Measurements from ENCODE around the gene PAK1.
"Not testable (repeated sequence)": the region's sequence is repeated elsewhere in the genome, so short reads cannot be mapped to it uniquely, and the experiment has no call there.

Gene PAK1

DNA sequence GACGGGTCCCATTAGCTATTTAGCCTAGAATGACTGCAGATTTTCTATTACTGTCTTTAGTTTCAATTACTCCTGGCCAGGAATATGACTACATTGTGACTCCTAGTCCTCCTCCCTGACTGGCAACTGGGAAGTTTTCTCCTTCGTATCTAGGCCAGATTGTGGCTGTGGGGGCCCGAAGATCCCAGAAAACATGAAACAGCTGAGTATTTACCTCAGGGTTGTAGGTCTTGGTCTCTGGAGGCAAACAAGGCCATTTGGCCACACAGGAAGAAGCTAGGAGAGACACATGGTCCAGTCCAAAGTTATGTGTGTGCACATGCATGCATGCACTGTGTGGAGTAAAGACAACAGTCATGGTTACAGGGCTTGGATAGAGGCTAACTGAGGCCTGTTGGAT is 162.2 kb downstream of the PAK1 start:
- H3K4me1 ChIP-seq (ENCODE audit: control insufficient read depth, insufficient read depth, low read length): no peaks in the 10 kb centered on the region

DNA sequence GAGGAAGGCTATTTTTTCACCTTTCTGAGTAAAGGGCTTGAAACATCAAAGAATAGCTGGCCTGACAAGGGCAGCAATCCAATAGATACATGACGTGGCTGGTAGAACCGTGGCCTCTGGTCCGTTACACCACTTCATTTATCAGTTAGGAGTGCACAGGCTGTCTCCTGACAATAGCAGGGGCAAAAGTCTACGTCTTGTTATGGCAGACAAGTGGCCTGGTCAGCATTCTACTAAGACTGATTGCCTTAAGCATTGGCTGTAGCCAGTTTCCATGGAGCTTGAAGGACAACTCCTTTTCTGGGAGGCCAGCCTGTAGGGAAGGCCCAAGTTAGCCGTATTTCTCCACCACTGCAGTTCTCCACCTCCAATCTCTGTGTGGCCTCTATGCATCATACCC is 163.2 kb downstream of the PAK1 start:
- Histone ChIP-seq H3K9me3 (ENCODE audit: control insufficient read depth, low read length) (no peaks in the 10 kb centered on the region), H3K36me3 (ENCODE audit: control insufficient read depth, insufficient read depth, low read length) (no peaks in the 10 kb centered on the region), H3K27me3 (ENCODE audit: control insufficient read depth, insufficient read depth, low read length) (no peaks in the 10 kb centered on the region), H3K4me3 (ENCODE audit: low read length) (no peak overlapping the region), H3K4me1 (ENCODE audit: control insufficient read depth, insufficient read depth, low read length) (no peaks in the 10 kb centered on the region), H3K9ac (ENCODE audit: low read length) (no peak overlapping the region)

More for the DNA sequence above, 162.2 kb downstream of the PAK1 start:
- H3K9me3 ChIP-seq (ENCODE audit: control insufficient read depth, low read length): no peaks in the 10 kb centered on the region
- no peaks in the 10 kb centered on the region for H3K36me3 ChIP-seq (ENCODE audit: control insufficient read depth, insufficient read depth, low read length)
- H3K27me3 ChIP-seq (ENCODE audit: control insufficient read depth, insufficient read depth, low read length): no peaks in the 10 kb centered on the region
- H3K4me3 ChIP-seq (ENCODE audit: low read length): no peak overlapping the region
- no peak overlapping the region for H3K9ac ChIP-seq (ENCODE audit: low read length)

DNA sequence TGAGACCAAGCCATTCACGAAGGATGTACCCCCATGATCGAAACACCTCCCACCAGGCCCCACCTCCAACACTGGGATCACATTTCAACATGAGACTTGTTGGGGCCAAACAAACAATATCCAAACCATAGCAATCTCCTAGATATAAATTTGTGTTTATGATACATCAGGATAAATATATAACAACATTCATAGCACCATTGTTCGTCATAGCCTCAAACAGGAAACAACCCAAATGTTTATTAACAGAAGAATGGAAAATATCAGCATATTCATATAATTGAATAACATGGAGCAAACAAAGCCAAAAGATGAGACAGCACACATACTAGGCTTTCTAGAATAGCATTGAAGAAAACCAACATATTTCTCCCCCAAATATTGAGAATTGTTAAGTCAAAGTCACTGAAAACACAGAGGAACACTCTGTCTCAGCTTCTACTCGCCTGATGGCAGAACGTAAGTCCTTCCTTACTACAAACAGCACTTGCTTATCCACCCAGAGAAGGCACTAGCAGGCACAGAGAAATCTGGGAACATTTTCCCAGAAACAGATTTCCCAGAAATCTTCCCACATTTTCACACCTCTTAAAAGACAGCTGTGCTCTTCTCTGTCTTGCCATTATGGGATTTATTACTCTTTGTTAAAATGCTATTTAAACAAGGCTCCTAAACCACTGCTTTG is 164.4 kb downstream of the PAK1 start:
- Histone ChIP-seq H3K9me3 (ENCODE audit: control insufficient read depth, low read length) (no peaks in the 10 kb centered on the region), H3K4me3 (ENCODE audit: low read length) (no peak overlapping the region), H3K27me3 (ENCODE audit: control insufficient read depth, insufficient read depth, low read length) (no peaks in the 10 kb centered on the region), H3K9ac (ENCODE audit: low read length) (no peak overlapping the region), H3K4me1 (ENCODE audit: control insufficient read depth, insufficient read depth, low read length) (no peaks in the 10 kb centered on the region), H3K36me3 (ENCODE audit: control insufficient read depth, insufficient read depth, low read length) (no peaks in the 10 kb centered on the region)

DNA sequence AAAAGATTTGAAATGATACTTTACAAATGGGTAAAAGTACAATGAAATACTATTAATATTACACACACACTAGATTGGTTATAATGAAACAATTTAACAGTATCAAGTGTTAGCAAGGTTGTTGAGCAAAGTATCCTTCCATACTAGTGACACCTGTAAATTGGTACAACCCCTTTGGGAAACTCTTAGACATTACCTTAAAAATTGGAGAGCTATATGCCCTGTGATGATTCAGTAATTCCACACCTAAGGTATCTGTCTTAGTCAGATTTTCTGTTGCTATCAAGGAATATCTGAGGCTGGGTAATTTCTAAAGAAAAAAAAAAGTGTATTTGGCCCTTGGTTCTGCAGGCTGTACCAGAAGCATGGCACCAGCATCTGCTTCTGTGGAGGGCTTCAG is 165.1 kb downstream of the PAK1 start:
- H3K9ac ChIP-seq (ENCODE audit: low read length): no peak overlapping the region
- H3K9me3 ChIP-seq (ENCODE audit: control insufficient read depth, low read length): no peaks in the 10 kb centered on the region

DNA sequence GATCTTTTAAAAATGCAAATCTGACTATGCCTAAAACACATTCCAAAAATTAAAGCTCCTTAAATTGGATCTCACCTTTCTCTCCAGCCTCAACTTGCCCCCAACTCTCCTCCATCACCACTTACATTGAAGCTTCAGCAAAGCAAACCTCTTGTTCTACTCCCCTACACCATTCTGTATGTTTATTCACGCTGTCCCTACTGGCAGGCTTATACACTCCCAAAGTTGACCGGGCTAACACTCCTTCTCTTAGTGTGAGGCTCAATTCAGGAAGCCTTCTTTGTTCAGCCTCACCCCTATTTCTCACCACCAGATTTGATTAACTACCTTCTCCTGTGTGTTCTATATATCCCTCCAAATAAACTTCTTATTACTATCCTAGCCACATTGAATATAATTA is 170.6 kb downstream of the PAK1 start:
- H3K4me1 ChIP-seq (ENCODE audit: control insufficient read depth, insufficient read depth, low read length): peaks cover 19% of the 10 kb centered on the region
- H3K36me3 ChIP-seq (ENCODE audit: control insufficient read depth, insufficient read depth, low read length): no peaks in the 10 kb centered on the region
- no peak overlapping the region for H3K9ac ChIP-seq (ENCODE audit: low read length)
- no peaks in the 10 kb centered on the region for H3K27me3 ChIP-seq (ENCODE audit: control insufficient read depth, insufficient read depth, low read length)
- no peak overlapping the region for H3K4me3 ChIP-seq (ENCODE audit: low read length)
- no peaks in the 10 kb centered on the region for H3K9me3 ChIP-seq (ENCODE audit: control insufficient read depth, low read length)

More for the DNA sequence above, 165.1 kb downstream of the PAK1 start:
- H3K36me3 ChIP-seq (ENCODE audit: control insufficient read depth, insufficient read depth, low read length): no peaks in the 10 kb centered on the region
- H3K4me1 ChIP-seq (ENCODE audit: control insufficient read depth, insufficient read depth, low read length): no peaks in the 10 kb centered on the region
- H3K27me3 ChIP-seq (ENCODE audit: control insufficient read depth, insufficient read depth, low read length): no peaks in the 10 kb centered on the region
- no peak overlapping the region for H3K4me3 ChIP-seq (ENCODE audit: low read length)

DNA sequence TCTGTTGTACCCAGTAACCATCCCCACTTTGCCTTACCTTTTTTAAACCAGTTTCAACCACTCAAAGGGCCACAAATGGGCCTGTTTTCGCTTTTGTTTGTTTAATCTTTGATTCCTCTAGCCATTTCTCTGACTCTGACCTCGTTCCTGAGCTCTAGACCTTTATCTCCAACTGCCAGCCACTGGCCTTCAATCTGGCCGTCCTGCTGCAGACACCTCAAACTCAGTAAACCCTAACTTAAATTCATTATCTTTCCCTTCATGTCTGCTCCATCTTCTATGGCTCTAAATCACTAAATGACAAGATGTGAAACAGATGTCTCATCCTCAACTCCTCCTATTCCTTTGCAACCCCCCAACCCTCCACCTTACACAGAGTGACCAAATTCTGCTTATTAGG is 171.1 kb downstream of the PAK1 start:
- Histone ChIP-seq H3K9ac (ENCODE audit: low read length) (no peak overlapping the region), H3K4me3 (ENCODE audit: low read length) (no peak overlapping the region), H3K36me3 (ENCODE audit: control insufficient read depth, insufficient read depth, low read length) (no peaks in the 10 kb centered on the region), H3K4me1 (ENCODE audit: control insufficient read depth, insufficient read depth, low read length) (peaks cover 19% of the 10 kb centered on the region), H3K27me3 (ENCODE audit: control insufficient read depth, insufficient read depth, low read length) (no peaks in the 10 kb centered on the region), H3K9me3 (ENCODE audit: control insufficient read depth, low read length) (no peaks in the 10 kb centered on the region)

DNA sequence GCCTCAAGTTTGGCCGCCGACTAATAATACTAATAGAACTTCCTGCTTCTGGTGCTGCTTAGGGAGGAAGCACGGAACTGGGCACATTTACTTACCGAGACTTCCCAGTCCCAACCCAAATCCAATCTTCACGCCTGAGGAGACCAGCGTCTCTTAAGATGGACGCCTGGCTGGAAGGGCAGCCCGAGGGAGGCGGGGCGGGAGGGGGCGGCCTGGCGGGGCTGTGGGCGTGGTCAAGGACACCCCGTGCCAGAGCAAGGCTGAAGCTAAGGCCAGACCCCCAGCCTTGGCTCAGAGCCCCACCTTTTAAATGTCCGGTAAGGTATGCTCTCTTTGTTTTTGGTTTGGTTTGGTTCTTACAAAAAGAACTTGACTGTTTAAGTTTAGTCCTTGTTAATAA is 172.4 kb downstream of the PAK1 start, which contains the start of gene GDPD4:
GDPD4 (minus strand) TSS at position 177 of the 400 bp plus-strand sequence. CDS start 16,549 bp downstream, outside the sequence.
- peaks cover 19% of the 10 kb centered on the region for H3K4me1 ChIP-seq (ENCODE audit: control insufficient read depth, insufficient read depth, low read length)
- no peak within 1 kb of the TSS for H3K9ac ChIP-seq (ENCODE audit: low read length)
- H3K27me3 ChIP-seq (ENCODE audit: control insufficient read depth, insufficient read depth, low read length): no peaks in the 10 kb centered on the region
- H3K4me3 ChIP-seq (ENCODE audit: low read length): no peak within 1 kb of the TSS
- H3K9me3 ChIP-seq (ENCODE audit: control insufficient read depth, low read length): no peaks in the 10 kb centered on the region
- H3K36me3 ChIP-seq (ENCODE audit: control insufficient read depth, insufficient read depth, low read length): no peaks in the 10 kb centered on the region

DNA sequence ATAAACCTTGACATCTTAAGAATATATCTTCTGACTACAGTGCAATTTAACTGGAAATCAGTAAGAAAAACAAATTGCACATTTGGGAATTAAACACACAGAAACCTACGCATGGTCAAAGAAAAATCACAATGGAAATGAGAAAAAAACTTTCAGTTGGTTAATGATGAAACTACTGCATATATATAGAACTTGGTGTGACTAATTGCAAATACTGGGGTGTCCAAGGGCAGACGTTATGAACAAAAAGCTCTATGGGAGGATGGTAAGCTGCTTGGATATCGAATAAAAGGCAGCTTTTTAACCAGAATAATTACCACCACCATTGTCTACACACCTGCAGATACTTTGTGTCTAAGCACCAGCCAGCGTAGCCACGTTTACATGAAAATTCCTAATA is 173.2 kb downstream of the PAK1 start:
- H3K36me3 ChIP-seq (ENCODE audit: control insufficient read depth, insufficient read depth, low read length): no peaks in the 10 kb centered on the region
- no peaks in the 10 kb centered on the region for H3K27me3 ChIP-seq (ENCODE audit: control insufficient read depth, insufficient read depth, low read length)
- no peak overlapping the region for H3K9ac ChIP-seq (ENCODE audit: low read length)
- H3K4me3 ChIP-seq (ENCODE audit: low read length): no peak overlapping the region
- H3K9me3 ChIP-seq (ENCODE audit: control insufficient read depth, low read length): no peaks in the 10 kb centered on the region
- H3K4me1 ChIP-seq (ENCODE audit: control insufficient read depth, insufficient read depth, low read length): peaks cover 19% of the 10 kb centered on the region

DNA sequence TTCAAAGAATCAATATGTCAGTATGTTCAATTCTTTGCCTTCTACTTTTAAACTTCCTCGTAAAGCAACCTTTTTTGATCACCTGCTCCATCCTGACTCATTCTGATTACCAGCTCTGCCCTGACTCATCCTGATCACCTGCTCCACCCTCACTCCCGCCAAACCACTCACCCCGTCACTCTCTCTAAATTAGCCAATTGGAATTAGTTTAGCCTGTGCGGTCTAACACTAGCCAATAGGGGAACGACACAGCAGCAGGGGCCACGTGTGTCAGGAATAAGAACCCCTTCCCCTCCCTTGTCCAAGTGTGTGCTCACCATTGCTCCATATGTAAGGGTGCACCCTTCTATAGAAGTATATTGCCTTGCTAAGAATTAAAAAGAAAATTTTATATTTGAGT is 173.9 kb downstream of the PAK1 start:
- H3K4me1 ChIP-seq (ENCODE audit: control insufficient read depth, insufficient read depth, low read length): peaks cover 19% of the 10 kb centered on the region
- not testable (repeated sequence) for H3K9me3 ChIP-seq (ENCODE audit: control insufficient read depth, low read length); H3K9ac ChIP-seq (ENCODE audit: low read length); H3K36me3 ChIP-seq (ENCODE audit: control insufficient read depth, insufficient read depth, low read length); H3K27me3 ChIP-seq (ENCODE audit: control insufficient read depth, insufficient read depth, low read length); H3K4me3 ChIP-seq (ENCODE audit: low read length)

DNA sequence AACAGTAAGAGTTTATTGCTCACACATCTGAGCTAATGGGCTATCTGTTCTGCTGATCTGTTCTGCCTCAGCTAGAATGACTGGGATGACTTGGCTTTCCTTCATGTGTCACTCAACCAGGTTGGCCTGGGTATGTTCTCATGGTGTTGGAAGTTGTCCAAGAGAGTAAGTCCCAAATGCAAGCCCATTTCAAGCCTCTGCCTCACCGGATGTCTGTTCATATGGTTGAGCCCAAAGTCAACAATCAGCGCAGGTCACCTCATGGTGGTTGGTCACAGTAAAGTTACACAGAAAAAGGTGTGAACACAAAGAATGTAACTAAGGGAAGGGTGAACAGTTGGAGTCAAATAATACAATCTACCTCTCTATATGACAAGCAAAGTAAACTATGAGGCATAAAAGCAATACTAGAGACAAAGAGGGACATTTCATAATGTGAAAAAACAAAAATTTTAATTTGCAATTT is 174.3 kb downstream of the PAK1 start:
- Histone ChIP-seq H3K36me3 (ENCODE audit: control insufficient read depth, insufficient read depth, low read length) (no peaks in the 10 kb centered on the region), H3K9me3 (ENCODE audit: control insufficient read depth, low read length) (no peaks in the 10 kb centered on the region), H3K4me3 (ENCODE audit: low read length) (no peak overlapping the region), H3K4me1 (ENCODE audit: control insufficient read depth, insufficient read depth, low read length) (peaks cover 19% of the 10 kb centered on the region), H3K9ac (ENCODE audit: low read length) (no peak overlapping the region), H3K27me3 (ENCODE audit: control insufficient read depth, insufficient read depth, low read length) (no peaks in the 10 kb centered on the region)

DNA sequence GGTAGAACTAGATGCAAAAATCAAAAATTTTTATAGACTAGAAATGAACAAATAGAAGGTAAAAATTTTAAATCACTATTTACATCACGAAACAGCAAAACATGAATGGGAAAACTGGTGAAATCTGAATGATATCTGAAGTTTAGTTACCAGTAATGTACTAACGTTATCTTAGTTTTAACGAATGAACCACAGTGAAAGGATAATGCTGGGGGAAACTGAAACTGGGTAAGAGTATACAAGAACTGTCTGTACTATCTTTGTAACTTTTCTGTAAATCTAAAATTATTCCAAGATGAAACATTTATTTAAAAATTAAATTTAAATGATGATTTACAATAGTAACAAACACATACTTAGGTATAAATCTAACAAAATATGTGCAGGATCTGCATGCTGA is 179.9 kb downstream of the PAK1 start:
- no peak overlapping the region for H3K4me3 ChIP-seq (ENCODE audit: low read length)
- no peaks in the 10 kb centered on the region for H3K9me3 ChIP-seq (ENCODE audit: control insufficient read depth, low read length)
- no peaks in the 10 kb centered on the region for H3K36me3 ChIP-seq (ENCODE audit: control insufficient read depth, insufficient read depth, low read length)
- no peak overlapping the region for H3K9ac ChIP-seq (ENCODE audit: low read length)
- H3K27me3 ChIP-seq (ENCODE audit: control insufficient read depth, insufficient read depth, low read length): no peaks in the 10 kb centered on the region
- H3K4me1 ChIP-seq (ENCODE audit: control insufficient read depth, insufficient read depth, low read length): peaks cover 2% of the 10 kb centered on the region

DNA sequence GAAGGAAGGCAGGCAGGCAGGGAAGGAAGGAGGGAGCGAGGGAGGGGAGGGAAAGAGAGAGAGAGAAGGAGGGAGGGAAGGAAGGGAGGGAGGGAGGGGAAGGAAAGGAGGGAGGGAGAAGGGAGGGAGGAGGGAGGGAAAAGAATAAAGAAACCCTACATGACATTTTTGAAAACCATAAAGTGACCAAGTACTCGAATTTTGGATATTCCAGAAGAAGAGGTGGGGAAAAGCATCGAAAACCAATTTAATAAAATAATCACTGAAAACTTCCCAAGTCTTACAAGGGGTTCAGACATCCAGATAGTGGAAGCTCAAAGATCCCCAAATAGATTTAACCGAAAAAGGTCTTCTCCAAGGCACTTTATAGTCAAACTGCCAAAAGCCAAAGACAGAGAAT is 184.2 kb downstream of the PAK1 start:
- no peaks in the 10 kb centered on the region for H3K9me3 ChIP-seq (ENCODE audit: control insufficient read depth, low read length)

More for the DNA sequence above, 184.2 kb downstream of the PAK1 start:
- H3K9ac ChIP-seq (ENCODE audit: low read length): no peak overlapping the region
- no peaks in the 10 kb centered on the region for H3K27me3 ChIP-seq (ENCODE audit: control insufficient read depth, insufficient read depth, low read length)
- H3K4me3 ChIP-seq (ENCODE audit: low read length): no peak overlapping the region
- no peaks in the 10 kb centered on the region for H3K4me1 ChIP-seq (ENCODE audit: control insufficient read depth, insufficient read depth, low read length)
- H3K36me3 ChIP-seq (ENCODE audit: control insufficient read depth, insufficient read depth, low read length): no peaks in the 10 kb centered on the region

Measured in mucosa of stomach (tissue), 1 donor.